Keratinocyte (primary cell): ENCODE results near the gene MLXIPL. TPM values are rescaled to one million over a fixed set of nuclear protein-coding genes. Genes with fewer than 3 reads are reported as not detected.
"Not testable (repeated sequence)": the region's sequence is repeated elsewhere in the genome, so short reads cannot be mapped to it uniquely, and the experiment has no call there.

Experiments
- DNase-seq: peaks from one replicate; pipeline ENCODE4 v3.0.0-alpha.2; 2011; ENCODE audit warnings: low read depth, missing footprints, low spot score
- FAIRE-seq: peaks from 2 replicates; lab custom pipeline; 2011; peaks lifted over from hg19 to GRCh38; lab: Jason Lieb, UNC
- H2AFZ ChIP-seq: 2 replicates; pipeline ENCODE4 v1.6.0; 2012; ENCODE audit warnings: low read length, control low read depth, inconsistent platforms; ENCODE audit not compliant: control insufficient read depth
- H3K27ac ChIP-seq: 2 replicates; pipeline ENCODE4 v1.5.1; 2011; ENCODE audit warnings: low read length; ENCODE audit not compliant: control insufficient read depth, insufficient read depth
- H3K27me3 ChIP-seq: 3 replicates; pipeline ENCODE4 v1.6.0; 2011; ENCODE audit warnings: low read length; ENCODE audit not compliant: control insufficient read depth, insufficient read depth; ENCODE audit errors: extremely low read depth
- H3K36me3 ChIP-seq, 2 experiments: 2 replicates in 1 of 2; 3 replicates in 1 of 2; pipeline ENCODE4 v1.5.1; 2011; ENCODE audit warnings: low read length in 2 of 2, mild to moderate bottlenecking in 1 of 2; ENCODE audit not compliant: control insufficient read depth in 2 of 2, insufficient read depth in 2 of 2; ENCODE audit errors: extremely low read depth in 1 of 2
- H3K4me1 ChIP-seq: 3 replicates; pipeline ENCODE4 v1.5.1; 2011; ENCODE audit warnings: low read length; ENCODE audit not compliant: control insufficient read depth, insufficient read depth; ENCODE audit errors: extremely low read depth
- H3K4me2 ChIP-seq: 3 replicates; pipeline ENCODE4 v1.6.0; 2011; ENCODE audit warnings: low read depth, low read length; ENCODE audit not compliant: control insufficient read depth, insufficient read depth; ENCODE audit errors: extremely low read depth
- H3K4me3 ChIP-seq, 3 experiments: fragments of 200-600 bp in 1 of 3; sonication (generic) in 1 of 3; 2 replicates in 2 of 3; 3 replicates in 1 of 3; pipeline ENCODE4 v1.5.1; 2011 to 2016; ENCODE audit warnings: low read length in 3 of 3, mild to moderate bottlenecking in 3 of 3, control low read depth in 2 of 3, inconsistent platforms in 1 of 3, low read depth in 1 of 3, mixed read lengths in 1 of 3, mixed run types in 1 of 3, moderate library complexity in 1 of 3; ENCODE audit not compliant: control insufficient read depth in 2 of 3, insufficient read depth in 2 of 3; ENCODE audit errors: extremely low read depth in 1 of 3
- H3K79me2 ChIP-seq: 2 replicates; pipeline ENCODE4 v1.6.0; 2012; ENCODE audit warnings: low read length; ENCODE audit not compliant: control insufficient read depth, insufficient read depth
- H3K9ac ChIP-seq: 3 replicates; pipeline ENCODE4 v1.6.0; 2011; ENCODE audit warnings: low read length; ENCODE audit not compliant: control insufficient read depth, insufficient read depth; ENCODE audit errors: extremely low read depth
- H3K9me1 ChIP-seq: 3 replicates; pipeline ENCODE4 v1.6.0; 2011; ENCODE audit warnings: low read length; ENCODE audit not compliant: control insufficient read depth, insufficient read depth; ENCODE audit errors: extremely low read depth
- H3K9me3 ChIP-seq: 2 replicates; pipeline ENCODE4 v1.5.1; 2012; ENCODE audit warnings: low read depth, low read length; ENCODE audit not compliant: control insufficient read depth
- H4K20me1 ChIP-seq: 3 replicates; pipeline ENCODE4 v1.6.0; 2011; ENCODE audit warnings: low read length; ENCODE audit not compliant: control insufficient read depth, insufficient read depth; ENCODE audit errors: extremely low read depth
- CTCF ChIP-seq, 3 experiments: IDR thresholded peaks in 1 of 3; conservative IDR thresholded peaks in 1 of 3; optimal IDR thresholded peaks in 1 of 3; 2 replicates in 2 of 3; 3 replicates in 1 of 3; pipeline versions ENCODE3 to v1.5.1; 2011; ENCODE audit warnings: low read length in 3 of 3, mild to moderate bottlenecking in 3 of 3, moderate library complexity in 2 of 3, control low read depth in 1 of 3, inconsistent platforms in 1 of 3; ENCODE audit not compliant: insufficient read depth in 2 of 3; ENCODE audit errors: extremely low read depth in 1 of 3
- EZH2 ChIP-seq: IDR thresholded peaks from one replicate; pipeline ENCODE4 v1.6.1; 2012; ENCODE audit warnings: inconsistent platforms, mild to moderate bottlenecking, low read length, moderate library complexity
- dilution Hi-C: fragments of 300-500 bp; cut with MboI; formaldehyde crosslinking; loops from one replicate; pipeline ENCODE4 v1.7.0; 2020; ENCODE audit warnings: low sequenced_read_pairs; ENCODE audit not compliant: extremely low pct_ligation_motif_present
- polyA plus RNA-seq, 5 experiments: library from polyadenylated mRNA; depleted of rRNA in 3 of 5; stranded (reverse) in 3 of 5; stranded (forward) in 1 of 5; unstranded in 1 of 5; fragments of >200 nt; gene quantifications; 1 replicate in 1 of 5; 2 replicates in 3 of 5; 3 replicates in 1 of 5; pipeline versions ENCODE4 v1.2.1 to v1.2.3, GENCODE V29; 2011 to 2012; ENCODE audit warnings: missing spikeins in 2 of 5, low read depth in 1 of 5, low replicate concordance in 1 of 5

MLXIPL gene
- polyA plus RNA-seq, 1 donor (not counting 4 experiments of a cell fraction or from before 2014, with no cell fraction given), result 0.05 TPM

- dilution Hi-C loops, result no loop called here
- H2AFZ ChIP-seq, result no peak overlapping the region
- H4K20me1 ChIP-seq, result no peaks in the 10 kb centered on the region
- H3K79me2 ChIP-seq, result no peaks in the 10 kb centered on the region
- no peaks in the 10 kb centered on the region for H3K4me1 ChIP-seq
- H3K9me3 ChIP-seq, result no peaks in the 10 kb centered on the region
- H3K9me1 ChIP-seq, result no peaks in the 10 kb centered on the region
- H3K27me3 ChIP-seq, result no peaks in the 10 kb centered on the region
- FAIRE-seq (no peak), DNase-seq (no peak)
- no peak overlapping the region for H3K9ac ChIP-seq
- TF ChIP-seq EZH2, result no peak
- TF ChIP-seq CTCF (optimal IDR thresholded peaks at IDR 0.05 in 1 of 3, IDR thresholded peaks at IDR 0.05 in 1 of 3, conservative IDR thresholded peaks at IDR 0.05 in 1 of 3; ENCODE audit: extremely low read depth in 1 of 3, insufficient read depth in 2 of 3, low read length in 3 of 3), result no peak
- no peak overlapping the region for H3K27ac ChIP-seq
- no peak overlapping the region for H3K4me3 ChIP-seq
- no peaks in the 10 kb centered on the region for H3K36me3 ChIP-seq
- H3K4me2 ChIP-seq, result no peak overlapping the region
Measured at GRCh38 chr7:73585196-73585595, 39.1 kb downstream of the MLXIPL start.

- Histone ChIP-seq H3K4me1 (peaks cover 4% of the 10 kb centered on the region), H3K9me3 (no peaks in the 10 kb centered on the region), H3K36me3 (no peaks in the 10 kb centered on the region), H2AFZ (no peak overlapping the region), H4K20me1 (no peaks in the 10 kb centered on the region), H3K79me2 (peaks cover 3% of the 10 kb centered on the region), H3K27ac (no peak overlapping the region), H3K9me1 (no peaks in the 10 kb centered on the region), H3K4me3 (no peak overlapping the region), H3K4me2 (no peak overlapping the region), H3K27me3 (no peaks in the 10 kb centered on the region), H3K9ac (no peak overlapping the region)
- DNase-seq (no peak), FAIRE-seq (no peak)
- dilution Hi-C loops, result no loop called here
- no peak for TF ChIP-seq EZH2
- TF ChIP-seq CTCF (optimal IDR thresholded peaks at IDR 0.05 in 1 of 3, IDR thresholded peaks at IDR 0.05 in 1 of 3, conservative IDR thresholded peaks at IDR 0.05 in 1 of 3; ENCODE audit: extremely low read depth in 1 of 3, insufficient read depth in 2 of 3, low read length in 3 of 3), result no peak
Measured at GRCh38 chr7:73582664-73583202, 41.6 kb downstream of the MLXIPL start.

GRCh38 chr7:73581006-73581405 lies 43.3 kb downstream of the MLXIPL start:
- dilution Hi-C loops, H3K9me1 ChIP-seq, FAIRE-seq, H3K36me3 ChIP-seq, H3K27ac ChIP-seq, H2AFZ ChIP-seq, H3K27me3 ChIP-seq, H3K9me3 ChIP-seq, H3K4me3 ChIP-seq, H3K9ac ChIP-seq, H4K20me1 ChIP-seq, H3K4me2 ChIP-seq, DNase-seq: not testable (repeated sequence)
- H3K4me1 ChIP-seq, result peaks cover 12% of the 10 kb centered on the region
- H3K79me2 ChIP-seq, result peaks cover 19% of the 10 kb centered on the region
